ENCODE measurements around the gene MAD2L1BP. TPM values are rescaled to one million over a fixed set of nuclear protein-coding genes. Genes with fewer than 3 reads are reported as not detected.

Gene MAD2L1BP
- total RNA-seq, 1 experiment from 2014 or later: 46.3 TPM

DNA sequence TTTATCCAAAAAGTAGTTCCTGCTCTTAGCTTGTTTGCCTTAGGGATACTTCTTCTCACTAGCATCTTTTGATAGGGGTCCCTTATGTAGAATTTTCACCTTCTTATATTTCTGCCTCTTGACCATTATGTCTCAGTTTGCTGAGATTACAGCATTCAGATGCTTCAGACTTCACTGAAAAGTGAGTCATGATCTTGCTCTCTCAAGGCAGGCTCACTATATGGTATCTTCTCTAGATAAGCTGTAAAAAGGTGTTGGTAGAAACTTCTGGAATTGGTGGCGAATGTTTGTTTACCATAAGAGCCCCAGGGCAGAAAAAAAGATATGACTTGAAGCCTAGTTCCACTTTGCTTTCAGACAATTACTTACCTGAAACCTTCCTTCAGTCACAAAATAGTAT lies 26.2 kb upstream of the MAD2L1BP start:
- H2BK5ac ChIP-seq (ENCODE audit: insufficient read length, low read length): no peak overlapping the region
- H3K27ac Mint-ChIP-seq: no peak overlapping the region

More for the DNA sequence above, 26.2 kb upstream of the MAD2L1BP start:
- Histone ChIP-seq H2AK5ac (ENCODE audit: insufficient read length, low read length) (no peak overlapping the region), H4K5ac (ENCODE audit: insufficient read length, low read depth, low read length) (no peak overlapping the region), H3K4ac (ENCODE audit: low read depth, low read length) (no peak overlapping the region), H3K23me2 (ENCODE audit: insufficient read length, low read depth, low read length, poor library complexity, severe bottlenecking) (no peaks in the 10 kb centered on the region), H4K8ac (replicated peaks; ENCODE audit: insufficient read length, low read depth, low read length) (no peak overlapping the region), H3K79me2 (ENCODE audit: insufficient read depth, low read length) (no peaks in the 10 kb centered on the region), H3K79me1 (ENCODE audit: insufficient read depth, low read depth, low read length, poor library complexity, severe bottlenecking) (no peaks in the 10 kb centered on the region), H3K9me3 (ENCODE audit: control insufficient read depth, low read depth, low read length) (no peaks in the 10 kb centered on the region), H3K27me3 (ENCODE audit: insufficient read depth, low read length) (no peaks in the 10 kb centered on the region), H3K14ac (ENCODE audit: insufficient read depth, low read length) (no peak overlapping the region), H2AFZ (ENCODE audit: low read length) (no peak overlapping the region), H3K27ac (ENCODE audit: insufficient read length, low read depth, low read length) (no peak overlapping the region), H2BK12ac (ENCODE audit: insufficient read length, low read depth, low read length) (no peak overlapping the region), H2BK20ac (ENCODE audit: low read depth, low read length, poor library complexity, severe bottlenecking) (no peak overlapping the region), H3K9ac (ENCODE audit: extremely low read depth, insufficient read length, low read length) (no peak overlapping the region), H3K56ac (ENCODE audit: insufficient read length, low read depth, low read length) (no peak overlapping the region), H2BK15ac (ENCODE audit: low read depth, low read length) (no peak overlapping the region), H3K4me2 (ENCODE audit: insufficient read depth, insufficient read length, low read length) (no peak overlapping the region), H3K23ac (ENCODE audit: insufficient read length, low read depth, low read length) (no peak overlapping the region), H4K91ac (ENCODE audit: insufficient read length, low read depth, low read length) (no peak overlapping the region), H4K20me1 (ENCODE audit: control insufficient read depth, insufficient read depth, insufficient read length) (no peaks in the 10 kb centered on the region), H3K18ac (ENCODE audit: insufficient read length, low read depth, low read length) (no peak overlapping the region), H3K4me1 (ENCODE audit: insufficient read depth, low read length) (no peaks in the 10 kb centered on the region), H3T11ph (ENCODE audit: low read length) (no peak overlapping the region), H2BK120ac (ENCODE audit: low read depth, low read length, poor library complexity, severe bottlenecking) (no peak overlapping the region)
- Mint-ChIP-seq H3K4me3 (no peak overlapping the region), H3K4me1 (no peaks in the 10 kb centered on the region), H3K27me3 (ENCODE audit: low read depth) (no peaks in the 10 kb centered on the region), H3K9me3 (no peaks in the 10 kb centered on the region), H3K36me3 (ENCODE audit: insufficient read depth in 1 of 3, low read depth in 3 of 3) (peaks cover 0 to 44% (median 28%) of the 10 kb centered on the region in 3 experiments; a peak in 4 of 7 replicates)
- DNase-seq: no peak
- TF ChIP-seq, protein P1, sequence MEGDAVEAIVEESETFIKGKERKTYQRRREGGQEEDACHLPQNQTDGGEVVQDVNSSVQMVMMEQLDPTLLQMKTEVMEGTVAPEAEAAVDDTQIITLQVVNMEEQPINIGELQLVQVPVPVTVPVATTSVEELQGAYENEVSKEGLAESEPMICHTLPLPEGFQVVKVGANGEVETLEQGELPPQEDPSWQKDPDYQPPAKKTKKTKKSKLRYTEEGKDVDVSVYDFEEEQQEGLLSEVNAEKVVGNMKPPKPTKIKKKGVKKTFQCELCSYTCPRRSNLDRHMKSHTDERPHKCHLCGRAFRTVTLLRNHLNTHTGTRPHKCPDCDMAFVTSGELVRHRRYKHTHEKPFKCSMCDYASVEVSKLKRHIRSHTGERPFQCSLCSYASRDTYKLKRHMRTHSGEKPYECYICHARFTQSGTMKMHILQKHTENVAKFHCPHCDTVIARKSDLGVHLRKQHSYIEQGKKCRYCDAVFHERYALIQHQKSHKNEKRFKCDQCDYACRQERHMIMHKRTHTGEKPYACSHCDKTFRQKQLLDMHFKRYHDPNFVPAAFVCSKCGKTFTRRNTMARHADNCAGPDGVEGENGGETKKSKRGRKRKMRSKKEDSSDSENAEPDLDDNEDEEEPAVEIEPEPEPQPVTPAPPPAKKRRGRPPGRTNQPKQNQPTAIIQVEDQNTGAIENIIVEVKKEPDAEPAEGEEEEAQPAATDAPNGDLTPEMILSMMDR (conservative IDR thresholded peaks at IDR 0.05): no peak
- no CpG with 5 or more reads among the region's 1 CpG for WGBS (ENCODE audit: extremely low coverage, insufficient read length, low lambda C conversion rate)
